Right atrium auricular region (tissue), 2 donors: ENCODE measurements around the gene MXRA8. TPM values are rescaled to one million over a fixed set of nuclear protein-coding genes. Genes with fewer than 3 reads are reported as not detected.

Experiments used
- DNase-seq: peaks from one replicate; pipeline ENCODE4 v3.0.0-alpha.2; 2019; ENCODE audit warnings: low spot score
- H3K27ac ChIP-seq, 2 donors: fragments of 200-600 bp; sonication (generic); 1 replicate in 1 of 2; 2 replicates in 1 of 2; pipeline ENCODE4 v1.5.1; 2016 to 2019
- H3K27me3 ChIP-seq, 2 donors: fragments of 200-600 bp; sonication (generic); one replicate each; pipeline versions ENCODE4 v1.5.1 to v1.6.0; 2017 to 2019
- H3K36me3 ChIP-seq: fragments of 200-600 bp; sonication (generic); one replicate; pipeline ENCODE4 v1.5.1; 2016
- H3K4me1 ChIP-seq, 2 donors: fragments of 200-600 bp; sonication (generic); one replicate each; pipeline versions ENCODE4 v1.5.1 to v1.6.0; 2017 to 2019
- H3K4me3 ChIP-seq, 2 donors: fragments of 200-600 bp; sonication (generic); 1 replicate in 1 of 2; 2 replicates in 1 of 2; pipeline ENCODE4 v1.5.1; 2017 to 2019; ENCODE audit warnings: mild to moderate bottlenecking in 1 of 2, moderate library complexity in 1 of 2
- H3K9me3 ChIP-seq, 2 donors: fragments of 200-600 bp; sonication (generic); one replicate each; pipeline ENCODE4 v1.5.1; 2019
- CTCF ChIP-seq, 2 donors: fragments of 200-600 bp; sonication (generic); IDR thresholded peaks; one replicate each; pipeline ENCODE4 v1.5.1; 2019; ENCODE audit warnings: antibody characterized with exemption in 2 of 2
- total RNA-seq, 2 donors: library from RNA; depleted of rRNA; stranded (reverse); fragments of >200 nt; gene quantifications; one replicate each; pipeline ENCODE4 v1.1.0, GENCODE V29; 2016

Gene MXRA8
- total RNA-seq, 2 donors from 2014 or later = 53.4 to 58.6 TPM

- Histone ChIP-seq H3K27ac (peak overlapping the region; percentile 84 to 88), H3K4me1 (peaks cover 0 to 32% of the 10 kb centered on the region in 2 donors), H3K36me3 (peaks cover 64% of the 10 kb centered on the region), H3K9me3 (no peaks in the 10 kb centered on the region), H3K27me3 (no peaks in the 10 kb centered on the region), H3K4me3 (peak overlapping the region; percentile 95 to 99)
- TF ChIP-seq CTCF (IDR thresholded peaks at IDR 0.05) = no peak
- DNase-seq = no peak
Measured at GRCh38 chr1:1399872-1400575, 41.7 kb upstream of the MXRA8 start.

- Histone ChIP-seq H3K36me3 (peaks cover 64% of the 10 kb centered on the region), H3K27ac (peak within 1 kb of the TSS; percentile 84 to 88), H3K4me1 (peaks cover 0 to 32% of the 10 kb centered on the region in 2 donors), H3K4me3 (peak within 1 kb of the TSS; percentile 95 to 99), H3K27me3 (no peaks in the 10 kb centered on the region), H3K9me3 (no peaks in the 10 kb centered on the region)
- peak; percentile 57 to 72 for TF ChIP-seq CTCF (IDR thresholded peaks at IDR 0.05)
- DNase-seq = peak; percentile 99
Measured at GRCh38 chr1:1399187-1399871, 41.0 kb upstream of the MXRA8 start, which contains the start of gene CCNL2. TSS of gene CCNL2 (minus strand) at chr1:1399335. CDS start at chr1:1399306, 29 bp downstream.

GRCh38 chr1:1398677-1399186 is 40.4 kb upstream of the MXRA8 start:
- Histone ChIP-seq H3K4me3 (peak overlapping the region; percentile 95 to 99), H3K9me3 (no peaks in the 10 kb centered on the region), H3K36me3 (peaks cover 64% of the 10 kb centered on the region), H3K27ac (peak overlapping the region; percentile 84 to 88), H3K27me3 (no peaks in the 10 kb centered on the region), H3K4me1 (peaks cover 0 to 32% of the 10 kb centered on the region in 2 donors)
- DNase-seq = no peak
- no peak for TF ChIP-seq CTCF (IDR thresholded peaks at IDR 0.05)

- Histone ChIP-seq H3K36me3 (peaks cover 71% of the 10 kb centered on the region), H3K27ac (peak overlapping the region; percentile 84 to 88), H3K27me3 (no peaks in the 10 kb centered on the region), H3K4me1 (peaks cover 0 to 32% of the 10 kb centered on the region in 2 donors), H3K9me3 (no peaks in the 10 kb centered on the region), H3K4me3 (peak overlapping the region; percentile 95 to 99)
- no peak for TF ChIP-seq CTCF (IDR thresholded peaks at IDR 0.05)
- no peak for DNase-seq
Measured at GRCh38 chr1:1397839-1398523, 39.6 kb upstream of the MXRA8 start.

GRCh38 chr1:1395166-1395565 is 36.8 kb upstream of the MXRA8 start:
- no peak overlapping the region for H3K27ac ChIP-seq
- DNase-seq = no peak
- no peaks in the 10 kb centered on the region for H3K9me3 ChIP-seq
- H3K4me3 ChIP-seq = no peak overlapping the region
- H3K4me1 ChIP-seq = peaks cover 0 to 27% of the 10 kb centered on the region in 2 donors
- no peaks in the 10 kb centered on the region for H3K27me3 ChIP-seq
- H3K36me3 ChIP-seq = peaks cover 72% of the 10 kb centered on the region
- no peak for TF ChIP-seq CTCF (IDR thresholded peaks at IDR 0.05)
